ENCODE results near the gene GHR. TPM values are rescaled to one million over a fixed set of nuclear protein-coding genes. Genes with fewer than 3 reads are reported as not detected.

GHR gene
- total RNA-seq, 1 donor from 2014 or later: 6.6 TPM

DNA sequence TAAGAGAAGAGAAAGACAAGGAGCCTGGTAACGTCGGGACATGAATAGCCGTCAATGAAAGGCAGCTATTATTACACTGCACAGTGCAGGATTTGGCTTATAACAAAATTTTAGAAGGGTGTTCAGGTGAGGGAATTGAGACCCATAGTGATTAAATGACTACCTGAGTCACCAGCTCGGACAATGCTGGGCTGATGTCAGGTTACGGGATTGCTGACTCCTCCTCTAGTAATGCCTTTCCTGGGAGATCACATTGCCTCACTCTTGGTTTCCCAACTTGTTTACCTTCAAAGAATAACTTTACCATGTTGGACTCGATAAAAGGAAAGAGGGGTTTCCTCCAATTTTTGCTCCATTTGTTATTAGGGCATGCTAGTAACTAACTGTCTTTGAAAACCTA lies 132.6 kb downstream of the GHR start:
- no peaks in the 10 kb centered on the region for H3K36me3 Mint-ChIP-seq (ENCODE audit: insufficient read depth)
- H3K27ac Mint-ChIP-seq: no peak overlapping the region
- TF ChIP-seq, protein P1, sequence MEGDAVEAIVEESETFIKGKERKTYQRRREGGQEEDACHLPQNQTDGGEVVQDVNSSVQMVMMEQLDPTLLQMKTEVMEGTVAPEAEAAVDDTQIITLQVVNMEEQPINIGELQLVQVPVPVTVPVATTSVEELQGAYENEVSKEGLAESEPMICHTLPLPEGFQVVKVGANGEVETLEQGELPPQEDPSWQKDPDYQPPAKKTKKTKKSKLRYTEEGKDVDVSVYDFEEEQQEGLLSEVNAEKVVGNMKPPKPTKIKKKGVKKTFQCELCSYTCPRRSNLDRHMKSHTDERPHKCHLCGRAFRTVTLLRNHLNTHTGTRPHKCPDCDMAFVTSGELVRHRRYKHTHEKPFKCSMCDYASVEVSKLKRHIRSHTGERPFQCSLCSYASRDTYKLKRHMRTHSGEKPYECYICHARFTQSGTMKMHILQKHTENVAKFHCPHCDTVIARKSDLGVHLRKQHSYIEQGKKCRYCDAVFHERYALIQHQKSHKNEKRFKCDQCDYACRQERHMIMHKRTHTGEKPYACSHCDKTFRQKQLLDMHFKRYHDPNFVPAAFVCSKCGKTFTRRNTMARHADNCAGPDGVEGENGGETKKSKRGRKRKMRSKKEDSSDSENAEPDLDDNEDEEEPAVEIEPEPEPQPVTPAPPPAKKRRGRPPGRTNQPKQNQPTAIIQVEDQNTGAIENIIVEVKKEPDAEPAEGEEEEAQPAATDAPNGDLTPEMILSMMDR (IDR thresholded peaks at IDR 0.05; ENCODE audit: unreplicated experiment): no peak
- no peak overlapping the region for H3K4me3 Mint-ChIP-seq (ENCODE audit: low read depth)
- peaks cover 4% of the 10 kb centered on the region for H3K4me1 Mint-ChIP-seq (ENCODE audit: low read depth)
- H3K27me3 Mint-ChIP-seq: no peaks in the 10 kb centered on the region
- no peaks in the 10 kb centered on the region for H3K9me3 Mint-ChIP-seq (ENCODE audit: low read depth)
- no peak for DNase-seq (ENCODE audit: low spot score, unreplicated experiment)

DNA sequence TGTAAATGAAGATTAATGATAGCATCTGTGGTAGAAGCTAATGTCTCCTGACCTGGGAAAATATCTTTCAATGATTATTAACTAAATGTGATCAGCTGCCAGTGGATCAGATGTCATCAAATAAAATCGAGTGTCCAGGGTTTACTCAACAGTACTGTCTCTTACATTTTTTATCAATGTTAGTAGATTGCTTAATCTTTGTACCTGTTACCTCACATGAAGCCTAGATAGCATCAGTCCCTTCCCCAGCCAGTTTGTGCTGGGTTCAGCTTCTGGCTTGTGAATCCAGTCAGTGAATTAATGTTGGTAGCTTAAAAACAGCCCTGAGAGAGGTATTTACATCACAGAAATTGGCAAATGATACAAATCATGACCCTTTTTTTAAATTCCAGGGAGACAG lies 134.4 kb downstream of the GHR start:
- TF ChIP-seq, protein P1 (IDR thresholded peaks at IDR 0.05; ENCODE audit: unreplicated experiment): no peak
- Mint-ChIP-seq H3K4me3 (ENCODE audit: low read depth) (no peak overlapping the region), H3K27ac (no peak overlapping the region), H3K36me3 (ENCODE audit: insufficient read depth) (no peaks in the 10 kb centered on the region), H3K4me1 (ENCODE audit: low read depth) (peaks cover 2% of the 10 kb centered on the region), H3K9me3 (ENCODE audit: low read depth) (no peaks in the 10 kb centered on the region), H3K27me3 (no peaks in the 10 kb centered on the region)
- no peak for DNase-seq (ENCODE audit: low spot score, unreplicated experiment)

DNA sequence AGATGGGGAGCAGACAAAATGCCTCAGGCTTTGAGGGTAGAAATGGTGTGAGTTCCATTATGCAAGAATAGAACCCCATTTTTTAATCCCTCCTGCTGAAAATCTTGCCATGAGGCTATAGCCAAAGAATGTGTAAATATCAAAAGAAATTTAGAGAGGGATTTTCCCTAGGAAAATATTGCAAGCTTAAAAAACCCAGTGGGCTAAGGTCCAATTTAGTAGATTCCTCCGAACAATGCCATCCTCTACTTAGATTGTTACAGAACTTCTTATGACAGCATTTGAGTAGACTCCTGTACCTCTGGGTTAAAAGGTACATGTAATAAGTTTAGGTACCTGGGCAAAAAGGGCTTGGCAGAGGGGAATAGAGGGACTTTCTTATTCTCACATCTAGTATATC lies 138.4 kb downstream of the GHR start:
- no peaks in the 10 kb centered on the region for H3K4me1 Mint-ChIP-seq (ENCODE audit: low read depth)
- H3K36me3 Mint-ChIP-seq (ENCODE audit: insufficient read depth): no peaks in the 10 kb centered on the region
- no peak for DNase-seq (ENCODE audit: low spot score, unreplicated experiment)
- TF ChIP-seq, protein P1 (IDR thresholded peaks at IDR 0.05; ENCODE audit: unreplicated experiment): no peak
- H3K4me3 Mint-ChIP-seq (ENCODE audit: low read depth): no peak overlapping the region
- no peak overlapping the region for H3K27ac Mint-ChIP-seq
- no peaks in the 10 kb centered on the region for H3K27me3 Mint-ChIP-seq
- H3K9me3 Mint-ChIP-seq (ENCODE audit: low read depth): no peaks in the 10 kb centered on the region

DNA sequence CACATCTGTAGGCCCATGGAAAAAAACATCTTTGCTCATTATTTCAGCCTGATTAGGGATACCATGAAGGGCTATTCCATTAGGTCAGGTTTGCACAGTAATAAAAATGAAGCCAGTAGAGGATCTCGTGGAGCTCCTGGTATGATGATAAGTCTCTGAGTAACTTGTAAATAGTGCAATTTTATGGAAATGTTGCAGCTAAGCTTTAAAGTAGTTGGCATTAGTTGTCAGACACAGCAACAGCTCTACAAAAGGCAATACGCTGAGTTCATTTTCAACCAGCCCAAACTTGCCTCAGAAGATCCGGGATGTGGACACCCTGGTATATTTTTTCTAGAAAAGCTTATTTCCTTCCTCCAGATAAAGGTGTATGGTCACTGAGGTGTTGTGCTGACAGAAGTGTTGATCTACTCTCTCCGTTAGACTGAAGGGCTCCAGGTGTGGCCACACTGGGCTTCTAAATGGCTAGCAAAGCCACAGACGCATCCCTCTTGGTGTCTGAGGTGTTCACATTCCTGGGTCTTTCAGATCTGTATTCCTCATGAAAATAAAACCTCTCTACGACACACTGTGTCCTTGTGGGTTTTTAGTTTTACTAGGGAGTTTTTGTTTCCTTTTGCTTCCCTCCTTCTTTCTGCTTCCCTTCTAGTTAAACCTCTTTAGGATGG lies 141.6 kb downstream of the GHR start:
- H3K4me1 Mint-ChIP-seq (ENCODE audit: low read depth): no peaks in the 10 kb centered on the region
- DNase-seq (ENCODE audit: low spot score, unreplicated experiment): no peak
- H3K36me3 Mint-ChIP-seq (ENCODE audit: insufficient read depth): no peaks in the 10 kb centered on the region
- no peaks in the 10 kb centered on the region for H3K9me3 Mint-ChIP-seq (ENCODE audit: low read depth)
- H3K27me3 Mint-ChIP-seq: no peaks in the 10 kb centered on the region
- H3K27ac Mint-ChIP-seq: no peak overlapping the region
- TF ChIP-seq, protein P1 (IDR thresholded peaks at IDR 0.05; ENCODE audit: unreplicated experiment): no peak
- H3K4me3 Mint-ChIP-seq (ENCODE audit: low read depth): no peak overlapping the region

DNA sequence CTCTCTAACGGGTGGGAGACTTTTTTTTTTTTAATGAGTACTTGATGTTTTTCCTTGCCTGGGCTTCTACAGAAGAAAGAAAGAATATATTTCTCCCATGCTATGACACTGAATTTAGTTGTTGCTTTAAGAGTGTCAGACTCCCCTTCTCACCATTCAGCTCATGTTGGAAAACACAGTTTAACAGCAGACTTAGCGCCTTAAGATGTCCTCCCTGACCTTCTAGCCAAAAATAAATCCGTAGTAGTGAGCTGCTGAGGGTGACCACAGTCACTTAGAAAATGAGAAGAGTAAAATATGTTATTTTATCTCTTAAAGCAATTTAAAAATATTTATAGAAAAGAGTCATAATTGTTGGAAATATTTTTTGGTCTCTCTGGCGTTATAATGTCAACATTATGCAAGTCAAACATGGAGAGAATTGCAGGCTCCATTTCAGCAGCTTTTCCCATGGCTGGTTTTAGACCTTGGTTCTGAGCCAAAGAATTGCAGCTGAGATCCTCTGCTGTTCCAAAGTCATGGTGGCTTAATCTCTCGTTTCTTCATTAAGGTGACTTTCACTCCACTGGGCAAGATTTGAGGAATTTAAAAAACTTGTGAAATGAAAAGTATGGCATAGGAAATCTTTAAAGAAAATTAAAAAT lies 143.5 kb downstream of the GHR start:
- no peaks in the 10 kb centered on the region for H3K36me3 Mint-ChIP-seq (ENCODE audit: insufficient read depth)
- TF ChIP-seq, protein P1 (IDR thresholded peaks at IDR 0.05; ENCODE audit: unreplicated experiment): no peak
- no peak overlapping the region for H3K4me3 Mint-ChIP-seq (ENCODE audit: low read depth)

More for the DNA sequence above, 143.5 kb downstream of the GHR start:
- Mint-ChIP-seq H3K9me3 (ENCODE audit: low read depth) (no peaks in the 10 kb centered on the region), H3K27me3 (no peaks in the 10 kb centered on the region), H3K27ac (no peak overlapping the region), H3K4me1 (ENCODE audit: low read depth) (no peaks in the 10 kb centered on the region)
- no peak for DNase-seq (ENCODE audit: low spot score, unreplicated experiment)
